ENCODE results near the gene ADGRA3.

ADGRA3 gene

DNA sequence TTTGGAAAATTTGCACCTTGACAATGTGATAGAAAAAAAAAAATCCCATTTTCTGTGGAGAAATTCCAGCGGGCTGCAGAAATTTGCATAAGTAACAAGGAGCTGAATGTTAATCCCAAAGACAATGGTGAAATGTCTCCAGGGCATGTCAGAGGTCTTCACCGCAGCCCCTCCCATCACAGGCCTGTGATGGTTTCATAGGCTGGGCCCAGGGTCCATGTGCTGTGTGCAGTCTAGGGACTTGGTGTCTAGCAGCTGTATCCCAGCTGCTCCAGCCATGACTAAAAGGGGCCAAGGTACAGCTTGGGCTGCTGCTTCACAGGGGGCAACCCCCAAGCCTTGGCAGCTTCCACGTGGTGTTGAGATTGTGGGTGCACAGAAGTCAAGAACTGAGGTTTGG is 85.2 kb downstream of the ADGRA3 start:
- no peak for DNase-seq

DNA sequence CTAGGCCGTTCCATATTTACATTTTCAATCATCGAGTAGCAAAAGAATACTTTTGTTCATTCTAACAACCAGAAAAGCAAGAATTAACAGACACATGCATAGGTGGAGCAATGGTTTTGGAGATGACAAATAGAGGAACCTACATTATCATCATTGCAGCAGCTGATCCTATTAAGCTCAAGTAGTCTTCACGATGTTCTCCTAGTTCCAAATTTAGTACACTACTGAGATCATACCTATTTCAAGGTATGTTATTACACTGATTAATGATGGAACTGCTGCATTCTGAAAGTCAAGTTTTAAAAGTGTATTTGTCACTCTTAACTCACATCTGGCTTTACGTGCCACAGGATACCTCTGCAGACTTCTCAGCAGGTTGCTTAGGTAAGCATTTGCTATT is 87.4 kb downstream of the ADGRA3 start:
- DNase-seq: no peak

DNA sequence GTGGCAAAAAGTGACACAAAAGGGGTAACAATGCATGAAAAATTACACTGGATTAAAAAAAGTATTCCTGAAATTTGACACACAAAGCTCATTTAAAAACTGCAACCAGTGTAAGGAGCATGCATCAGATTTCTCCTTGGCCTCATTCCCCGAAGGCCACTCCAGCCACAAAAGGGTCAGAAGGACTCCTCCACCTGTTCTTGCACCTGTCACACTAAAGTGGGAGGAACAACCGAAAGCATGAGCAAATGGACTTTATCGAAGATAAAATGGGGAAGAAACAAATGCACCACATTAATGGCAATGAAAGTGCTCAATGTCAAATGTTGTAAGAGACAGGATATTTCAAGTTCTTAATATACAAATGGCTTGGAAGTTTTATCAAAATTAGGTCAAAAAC is 88.2 kb downstream of the ADGRA3 start:
- no peak for DNase-seq

GRCh38 chr4:22420291-22420690 is 95.6 kb downstream of the ADGRA3 start:
- no peak for DNase-seq

DNA sequence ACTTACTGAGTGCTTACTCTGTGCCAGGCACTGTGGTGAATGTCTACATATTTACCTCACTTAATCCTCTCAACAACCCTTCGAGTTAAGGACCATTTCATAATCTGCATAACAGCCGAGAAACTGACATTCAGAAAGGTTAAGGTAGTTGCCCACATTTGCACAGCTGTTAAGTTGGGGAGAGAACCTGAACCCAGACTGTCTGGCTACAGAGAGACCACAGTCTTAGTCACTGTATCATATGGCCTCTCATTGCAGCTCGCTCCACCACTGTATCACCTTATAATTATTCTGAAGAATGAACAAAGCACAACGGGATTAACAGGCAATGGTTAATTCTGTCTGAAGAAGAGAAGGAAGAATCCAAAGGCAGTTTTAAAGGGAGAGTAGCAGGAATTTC is 98.5 kb downstream of the ADGRA3 start:
- DNase-seq: no peak

GRCh38 chr4:22416403-22416802 is 99.5 kb downstream of the ADGRA3 start:
- DNase-seq: no peak

DNA sequence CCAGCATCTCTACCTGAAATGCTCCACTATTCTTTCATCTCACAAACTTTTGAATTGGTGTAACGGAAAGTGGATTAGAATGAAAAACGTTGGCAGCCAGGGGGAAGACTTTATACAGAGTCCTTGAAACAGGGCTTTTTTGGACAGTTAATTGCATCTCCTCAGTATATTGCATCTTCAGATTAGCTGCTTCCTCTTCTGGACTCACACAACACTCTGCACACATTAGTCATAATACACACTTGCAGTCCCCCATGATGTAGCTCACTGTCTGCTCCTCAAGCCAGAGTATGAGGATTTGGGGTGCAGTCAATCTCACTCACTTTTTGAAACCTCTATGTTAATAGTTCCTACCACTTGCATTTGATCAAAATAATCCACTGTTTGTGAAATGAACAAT is 101.0 kb downstream of the ADGRA3 start:
- DNase-seq: no peak

DNA sequence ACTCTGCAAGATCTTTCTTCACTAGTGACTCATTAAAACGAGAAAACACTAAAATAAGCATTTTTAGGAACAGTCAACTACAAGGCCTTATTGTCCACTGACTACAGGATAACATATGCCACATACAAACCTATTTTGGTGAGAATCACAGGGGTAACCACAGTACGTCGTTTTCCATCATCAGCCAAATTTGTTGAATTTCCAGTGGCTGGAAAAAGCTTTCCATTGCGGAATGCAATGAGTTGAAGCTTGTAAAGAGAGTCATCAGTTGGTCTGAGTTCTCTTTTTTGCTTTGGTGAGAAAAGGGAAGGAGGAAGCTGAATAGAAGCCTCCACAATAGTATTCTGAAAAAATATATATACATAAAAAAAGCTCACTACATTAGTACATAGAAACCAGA is 102.4 kb downstream of the ADGRA3 start:
- DNase-seq: no peak

- no peak for DNase-seq
These were observed 103.9 kb downstream of the ADGRA3 start for GRCh38 chr4:22412013-22412412.

- no peak for DNase-seq
These were observed 105.1 kb downstream of the ADGRA3 start for GRCh38 chr4:22410645-22411247.

DNA sequence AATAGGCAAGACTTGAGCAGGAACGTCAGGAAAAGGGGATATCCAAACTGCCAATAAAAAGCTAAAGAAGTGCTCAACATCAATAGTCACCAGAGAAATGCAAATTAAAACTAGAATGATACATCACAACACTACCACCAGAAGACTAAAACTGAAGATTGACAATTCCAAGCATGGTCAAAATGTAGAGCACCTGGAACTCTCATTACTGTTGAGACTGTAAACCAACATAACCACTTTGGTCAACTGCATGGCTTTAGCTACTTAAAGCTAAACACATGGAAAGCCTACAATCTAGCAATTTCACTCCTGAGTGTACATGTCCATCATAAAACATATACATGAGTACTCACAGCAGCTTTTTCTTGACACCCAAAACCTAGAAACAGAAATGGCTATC is 107.4 kb downstream of the ADGRA3 start:
- DNase-seq: no peak

- no peak for DNase-seq
These were observed 108.5 kb downstream of the ADGRA3 start for GRCh38 chr4:22407361-22407760.

DNA sequence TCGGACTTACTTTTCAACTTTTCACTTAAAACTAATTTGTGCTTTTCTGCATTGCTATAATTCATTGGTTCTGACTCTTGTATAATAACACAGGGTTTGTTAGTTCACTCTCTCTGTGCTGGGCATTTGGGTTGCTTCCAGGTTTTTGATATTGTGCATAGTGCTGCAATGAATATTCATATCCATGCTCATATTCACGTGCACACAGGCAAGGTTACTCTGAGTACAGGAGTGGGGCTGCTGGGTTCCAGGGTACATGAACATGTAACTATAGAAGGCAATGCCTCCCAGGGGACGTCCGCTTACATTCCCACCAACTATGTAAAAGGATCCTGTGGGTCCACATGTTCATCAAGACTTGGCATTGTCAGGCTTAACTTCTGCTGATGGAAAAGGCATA is 117.2 kb downstream of the ADGRA3 start:
- no peak for DNase-seq

- no peak for DNase-seq
These were observed 124.3 kb downstream of the ADGRA3 start for GRCh38 chr4:22391551-22391950.

- DNase-seq: no peak
These were observed 126.5 kb downstream of the ADGRA3 start for GRCh38 chr4:22389240-22389870.

GRCh38 chr4:22385611-22386011 is 130.3 kb downstream of the ADGRA3 start:
- peak; percentile 61 for DNase-seq

GRCh38 chr4:22384154-22384553 is 131.7 kb downstream of the ADGRA3 start:
- no peak for DNase-seq

GRCh38 chr4:22382216-22382615 is 133.7 kb downstream of the ADGRA3 start:
- peak; percentile 65 for DNase-seq

- DNase-seq: no peak
These were observed 142.9 kb downstream of the ADGRA3 start for GRCh38 chr4:22372986-22373385.

- no peak for DNase-seq
These were observed 145.8 kb downstream of the ADGRA3 start for GRCh38 chr4:22369901-22370562.

- DNase-seq: no peak
These were observed 152.1 kb downstream of the ADGRA3 start for GRCh38 chr4:22363787-22364186.

DNA sequence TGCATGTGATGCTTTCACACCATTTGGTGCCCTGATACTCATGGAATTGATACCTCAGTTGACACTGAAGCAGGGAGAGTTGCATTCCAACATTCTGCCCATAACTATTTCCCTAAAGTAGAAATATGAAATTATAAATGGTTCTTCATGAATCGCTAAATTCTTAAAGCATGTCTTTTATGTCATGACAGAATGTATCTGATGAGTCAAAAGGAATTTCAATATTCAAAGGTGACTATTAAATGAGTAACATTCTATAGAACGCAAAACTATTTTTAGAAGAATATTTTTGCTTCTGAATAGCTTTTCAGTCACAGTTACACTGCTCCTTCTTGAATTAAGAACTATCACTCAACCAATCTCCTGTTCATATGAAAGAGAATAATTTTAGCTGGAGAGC is 152.8 kb downstream of the ADGRA3 start:
- no peak for DNase-seq

DNA sequence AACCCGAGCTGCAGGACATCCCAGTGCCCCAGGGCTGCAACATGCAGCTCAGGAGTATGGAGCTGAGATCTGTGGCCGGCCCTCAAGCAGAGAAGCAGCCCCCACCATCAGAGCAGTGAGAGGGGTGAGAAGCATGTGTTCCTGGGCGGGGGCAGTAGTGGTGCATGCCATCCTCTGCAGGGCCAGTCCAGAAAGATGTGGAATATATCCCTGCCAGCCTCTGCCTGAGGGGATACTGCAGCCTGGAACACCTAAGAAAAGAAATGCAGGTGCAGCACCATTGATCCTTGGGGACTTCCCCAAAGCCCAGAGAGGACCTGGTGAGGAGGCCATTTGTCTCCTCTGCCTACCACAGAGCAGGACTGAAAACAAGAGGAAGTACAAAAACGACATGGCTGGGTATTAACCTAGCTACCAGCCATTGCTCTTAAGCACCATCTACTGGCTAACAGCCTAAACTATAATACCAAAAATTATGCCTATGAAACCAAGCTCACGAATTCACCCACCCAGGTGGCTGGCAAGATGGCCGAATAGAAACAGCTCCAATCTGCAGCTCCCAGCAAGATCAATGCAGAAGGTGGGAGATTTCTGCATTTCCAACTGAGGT is 158.8 kb downstream of the ADGRA3 start:
- DNase-seq: peak; percentile 26

- peak; percentile 21 for DNase-seq
These were observed 167.5 kb downstream of the ADGRA3 start for GRCh38 chr4:22348410-22348809.

Measured in NCI-H226 (cell line).